ENCODE data around the gene APOBEC3H. TPM values are rescaled to one million over a fixed set of nuclear protein-coding genes. Genes with fewer than 3 reads are reported as not detected.
"Not testable (repeated sequence)": the region's sequence is repeated elsewhere in the genome, so short reads cannot be mapped to it uniquely, and the experiment has no call there.

Gene APOBEC3H
- total RNA-seq: not detected

- peak; percentile 64 for ATAC-seq
These were observed at the start of gene APOBEC3H for GRCh38 chr22:39097098-39098020. TSS of gene APOBEC3H (plus strand) at chr22:39097244. CDS start at chr22:39100279, 3,035 bp downstream.

GRCh38 chr22:39049486-39049885 is 47.6 kb upstream of the APOBEC3H start:
- not testable (repeated sequence) for ATAC-seq

- ATAC-seq: peak; percentile 38
These were observed 45.1 kb upstream of the APOBEC3H start for GRCh38 chr22:39051844-39052495.

- ATAC-seq: no peak
These were observed 41.4 kb upstream of the APOBEC3H start for GRCh38 chr22:39055658-39056057.

GRCh38 chr22:39061290-39061689 is 35.8 kb upstream of the APOBEC3H start:
- not testable (repeated sequence) for ATAC-seq

- not testable (repeated sequence) for ATAC-seq
These were observed 35.1 kb upstream of the APOBEC3H start for GRCh38 chr22:39061951-39062350.

GRCh38 chr22:39063904-39064303 is 33.1 kb upstream of the APOBEC3H start:
- peak; percentile 41 for ATAC-seq

- not testable (repeated sequence) for ATAC-seq
These were observed 30.4 kb upstream of the APOBEC3H start for GRCh38 chr22:39066442-39067276.

- ATAC-seq: no peak
These were observed 28.8 kb upstream of the APOBEC3H start for GRCh38 chr22:39068033-39068785.

- no peak for ATAC-seq
These were observed 26.9 kb upstream of the APOBEC3H start for GRCh38 chr22:39070186-39070585.

- peak; percentile 7 for ATAC-seq
These were observed 24.5 kb upstream of the APOBEC3H start for GRCh38 chr22:39072581-39072981.

GRCh38 chr22:39073981-39074380 is 23.1 kb upstream of the APOBEC3H start:
- no peak for ATAC-seq

- not testable (repeated sequence) for ATAC-seq
These were observed 20.7 kb upstream of the APOBEC3H start for GRCh38 chr22:39076155-39077025.

- peak; percentile 72 for ATAC-seq
These were observed 19.8 kb upstream of the APOBEC3H start, which contains the start of gene APOBEC3G for GRCh38 chr22:39077026-39077840. TSS of gene APOBEC3G (plus strand) at chr22:39077275. CDS start at chr22:39077362, 87 bp downstream.

GRCh38 chr22:39077912-39078311 is 19.1 kb upstream of the APOBEC3H start:
- not testable (repeated sequence) for ATAC-seq

GRCh38 chr22:39078329-39078728 is 18.7 kb upstream of the APOBEC3H start:
- no peak for ATAC-seq

GRCh38 chr22:39079054-39079637 is 17.9 kb upstream of the APOBEC3H start:
- ATAC-seq: not testable (repeated sequence)

GRCh38 chr22:39080052-39080762 is 16.8 kb upstream of the APOBEC3H start:
- ATAC-seq: no peak

- ATAC-seq: no peak
These were observed 16.0 kb upstream of the APOBEC3H start for GRCh38 chr22:39081016-39081415.
